GM12878 (cell line): ENCODE data around the gene KIF23. TPM values are rescaled to one million over a fixed set of nuclear protein-coding genes. Genes with fewer than 3 reads are reported as not detected.
A peak's percentile ranks its signal among the peaks of the same experiment; 100 is the strongest.

Experiments used
- ATAC-seq: fragments of 200-7000 bp; cut with Tn5 transposase; 3 replicates; pipeline ENCODE4 v1.9.1; 2020; ENCODE audit warnings: mild to moderate bottlenecking, moderate library complexity
- BruUV-seq: library from RNA; stranded (reverse); fragments of 400-500 nt; replicated peaks from 2 replicates; lab custom pipeline; 2021; lab: Mats Ljungman, UMichigan
- CTCF ChIA-PET: fragments of 300-600 bp; sonication (Branson Sonifier 250); formaldehyde crosslinking; extraction: SDS; loops from one replicate; lab custom pipeline; 2021; ENCODE audit warnings: inconsistent platforms; lab: Yijun Ruan, JAX
- POLR2A ChIA-PET: fragments of 350-600 bp; formaldehyde crosslinking; extraction: SDS; loops from one replicate; lab custom pipeline; 2021; ENCODE audit warnings: inconsistent platforms; lab: Charles Lee
- RAD21 ChIA-PET: fragments of 300-600 bp; sonication (Branson Sonifier 250); formaldehyde crosslinking; loops from one replicate; lab custom pipeline; 2023; ENCODE audit warnings: antibody characterized with exemption; ENCODE audit not compliant: unreplicated experiment; lab: Charles Lee
- SMC1A ChIA-PET: fragments of 300-600 bp; sonication (Branson Sonifier 250); formaldehyde crosslinking; loops from one replicate; lab custom pipeline; 2023; ENCODE audit not compliant: unreplicated experiment, uncharacterized antibody; lab: Charles Lee
- DNase-seq: peaks from one replicate; pipeline ENCODE4 v3.0.0-alpha.2; 2011; ENCODE audit warnings: low read depth, low spot score
- FAIRE-seq: peaks from 3 replicates; lab custom pipeline; 2011; peaks lifted over from hg19 to GRCh38; lab: Jason Lieb, UNC
- H2AFZ ChIP-seq: 2 replicates; pipeline ENCODE4 v1.6.0; 2011; ENCODE audit warnings: low read depth, low read length, control low read depth; ENCODE audit not compliant: control insufficient read depth
- H3K27ac ChIP-seq: 2 replicates; pipeline ENCODE4 v1.5.1; 2011; ENCODE audit warnings: control low read depth; ENCODE audit not compliant: control insufficient read depth, insufficient read depth
- H3K27me3 ChIP-seq, 2 experiments: replicated peaks in 1 of 2; 2 replicates each; pipeline versions ENCODE4 v1.6.0 to v1.6.1; 2011; ENCODE audit warnings: low read length in 1 of 2; ENCODE audit not compliant: control insufficient read depth in 2 of 2, insufficient read depth in 2 of 2
- H3K36me3 ChIP-seq, 2 experiments: 2 replicates each; pipeline ENCODE4 v1.5.1; 2011; ENCODE audit warnings: low read length in 1 of 2; ENCODE audit not compliant: control insufficient read depth in 2 of 2, insufficient read depth in 2 of 2
- H3K4me1 ChIP-seq: 2 replicates; pipeline ENCODE4 v1.6.1; 2011; ENCODE audit warnings: mild to moderate bottlenecking, low read length, moderate library complexity, mixed read lengths; ENCODE audit not compliant: control insufficient read depth, insufficient read depth
- H3K4me2 ChIP-seq: 2 replicates; pipeline ENCODE4 v1.6.0; 2011; ENCODE audit warnings: control low read depth; ENCODE audit not compliant: control insufficient read depth, insufficient read depth
- H3K4me3 ChIP-seq: fragments of 200-600 bp; sonication (generic); 2 replicates; pipeline ENCODE4 v1.5.1; 2016
- H3K79me2 ChIP-seq: 2 replicates; pipeline ENCODE4 v1.6.0; 2011; ENCODE audit warnings: low read length; ENCODE audit not compliant: control insufficient read depth, insufficient read depth
- H3K9ac ChIP-seq: 2 replicates; pipeline ENCODE4 v1.8.0; 2011; ENCODE audit warnings: low read length, control low read depth, mixed read lengths; ENCODE audit not compliant: control insufficient read depth, insufficient read depth
- H3K9me3 ChIP-seq: replicated peaks from 3 replicates; pipeline ENCODE4 v1.5.1; 2011; ENCODE audit warnings: mild to moderate bottlenecking, low read length; ENCODE audit not compliant: control insufficient read depth, insufficient read depth
- H4K20me1 ChIP-seq: 2 replicates; pipeline ENCODE4 v1.6.0; 2011; ENCODE audit not compliant: control insufficient read depth, insufficient read depth
- ATF3 ChIP-seq: IDR thresholded peaks from 2 replicates; pipeline ENCODE4 v1.6.1; 2011; ENCODE audit warnings: low read depth, mild to moderate bottlenecking, low read length, moderate library complexity, borderline replicate concordance; ENCODE audit errors: extremely low read depth
- BHLHE40 ChIP-seq, 2 experiments: fragments of 450-650 bp in 1 of 2; IDR thresholded peaks; 2 replicates each; pipeline ENCODE4 v1.6.1; 2011 to 2017; ENCODE audit warnings: low read depth in 2 of 2, borderline replicate concordance in 1 of 2, improper control_type of control experiment in 1 of 2, low read length in 1 of 2, mild to moderate bottlenecking in 1 of 2
- CHD1 ChIP-seq: IDR thresholded peaks from 2 replicates; pipeline ENCODE4 v1.6.1; 2012; ENCODE audit warnings: low read depth, low read length, improper control_type of control experiment
- E2F4 ChIP-seq: IDR thresholded peaks from 2 replicates; pipeline ENCODE4 v1.6.1; 2012; ENCODE audit warnings: low read depth, low read length, improper control_type of control experiment
- MEF2A ChIP-seq: IDR thresholded peaks from 2 replicates; pipeline ENCODE4 v1.6.1; 2011; ENCODE audit warnings: low read depth, mild to moderate bottlenecking, low read length, moderate library complexity; ENCODE audit not compliant: insufficient read depth
- PBX3 ChIP-seq: IDR thresholded peaks from 2 replicates; pipeline ENCODE4 v1.6.1; 2011; ENCODE audit warnings: mild to moderate bottlenecking, low read depth, low read length, moderate library complexity; ENCODE audit not compliant: insufficient replicate concordance
- POLR2A ChIP-seq: IDR thresholded peaks from 2 replicates; pipeline ENCODE4 v1.6.1; 2011; ENCODE audit warnings: low read depth, mild to moderate bottlenecking, low read length
- USF1 ChIP-seq: IDR thresholded peaks from 2 replicates; pipeline ENCODE4 v1.6.1; 2011; ENCODE audit warnings: borderline replicate concordance, low read depth, mild to moderate bottlenecking, moderate library complexity, mixed read lengths, low read length; ENCODE audit not compliant: insufficient read depth; ENCODE audit errors: extremely low read length
- WGBS: methylation state at CpG from one replicate; pipeline ENCODE4 v1.1.6; 2016; ENCODE audit warnings: low lambda C conversion rate; ENCODE audit not compliant: insufficient replicate concordance, insufficient coverage; ENCODE audit errors: missing lambda C conversion rate; 5-methylcytosine and 5-hydroxymethylcytosine counted together
- in situ Hi-C: fragments of 300-500 bp; cut with MboI; formaldehyde crosslinking; loops from 9 replicates; pipeline ENCODE4 v1.14.3; 2018; ENCODE audit warnings: mixed read lengths
- intact Hi-C: fragments of 100-400 bp; cut with micrococcal nuclease; formaldehyde crosslinking; loops from one replicate; pipeline ENCODE4 v1.14.2; 2022; ENCODE audit not compliant: unreplicated experiment
- polyA plus RNA-seq, 11 experiments: library from polyadenylated mRNA; depleted of rRNA in 4 of 11; unstranded in 6 of 11; stranded (reverse) in 5 of 11; fragments of >200 nt; fragmentation: Nextera tagmentation in 4 of 11; fragmentation: Illumina TruSeq in 1 of 11; extraction: Ambion mirVana in 4 of 11; extraction: Trizol in 1 of 11; gene quantifications; 1 replicate in 1 of 11; 2 replicates in 10 of 11; pipeline versions ENCODE4 v1.2.1 to v1.2.3, GENCODE V29; 2011 to 2016; ENCODE audit warnings: inconsistent platforms in 2 of 11, missing spikeins in 2 of 11, low read depth in 1 of 11
- total RNA-seq, 4 experiments: library from RNA; depleted of rRNA in 3 of 4; stranded (reverse); fragments of >200 nt in 3 of 4; fragmentation: Illumina TruSeq in 1 of 4; extraction: Trizol in 1 of 4; gene quantifications; 2 replicates each; pipeline versions ENCODE4 v1.2.1 to v1.2.3, GENCODE V29; 2013 to 2021

Gene KIF23
- total and polyA plus RNA-seq, 10 of the 15 experiments (the other 5 are each of a cell fraction or from before 2014, with no cell fraction given): 28.0 to 62.5 (median 46.6) TPM

GRCh38 chr15:69462030-69462492 is 47.9 kb downstream of the KIF23 start:
- Histone ChIP-seq H3K27me3 (no peaks in the 10 kb centered on the region), H3K4me3 (peak overlapping the region; percentile 62; the same call in 1 of the 2 replicates), H3K9ac (peak overlapping the region; percentile 81; the same call in 1 of the 2 replicates), H3K4me2 (peak overlapping the region; percentile 98), H4K20me1 (no peaks in the 10 kb centered on the region), H3K27ac (peak overlapping the region; percentile 76; the same call in 1 of the 2 replicates), H3K79me2 (no peaks in the 10 kb centered on the region; the same call in 1 of the 2 replicates), H3K4me1 (peaks cover 6% of the 10 kb centered on the region), H3K9me3 (no peaks in the 10 kb centered on the region), H2AFZ (peak overlapping the region; percentile 96), H3K36me3 (no peaks in the 10 kb centered on the region; a peak in 1 of 4 replicates)
- ChIA-PET CTCF (interaction anchor here (0.6 to 2.9 kb wide), 20 partner anchors 9 to 1043 kb away, joined by 3 to 53 read pairs (median 4); partner anchors contain the start of genes GLCE and RPLP1), RAD21 (interaction anchor here (0.9 to 2.2 kb wide), 2 partner anchors 9 to 13 kb away, joined by 3 to 28 read pairs; partner anchors contain the start of gene RPLP1), POLR2A (interaction anchor here (0.7 to 2.2 kb wide), 3 partner anchors 9 to 552 kb away, joined by 3 to 29 read pairs (median 3); partner anchors contain the start of gene RPLP1), SMC1A (interaction anchor here (1.3 to 2.7 kb wide), 4 partner anchors 9 to 45 kb away, joined by 3 to 13 read pairs (median 4); partner anchors contain the start of gene RPLP1)
- FAIRE-seq (no peak), ATAC-seq (no peak), DNase-seq (no peak)
- TF ChIP-seq CHD1 (no peak), POLR2A (peak; percentile 8; the same call in 1 of the 2 replicates)
- 74% methylated on average over 23 of the region's 23 CpGs for WGBS
- intact Hi-C loops (no loop called here), in situ Hi-C loops (no loop called here)
- BruUV-seq: TSS peak; percentile 82

- H3K9me3 ChIP-seq: no peaks in the 10 kb centered on the region
- CTCF ChIA-PET: interaction anchor here (0.6 to 2.9 kb wide), 31 partner anchors 9 to 1042 kb away, joined by 3 to 53 read pairs (median 4); partner anchors contain the start of genes GLCE and RPLP1
- ATAC-seq (peak; percentile 97), FAIRE-seq (peak; percentile 98), DNase-seq (peak; percentile 83)
- H3K4me3 ChIP-seq: peak overlapping the region; percentile 80
- H3K4me2 ChIP-seq: peak overlapping the region; percentile 98
- SMC1A ChIA-PET: interaction anchor here (1.1 to 2.7 kb wide), 5 partner anchors 10 to 635 kb away, joined by 3 to 13 read pairs (median 3); partner anchors contain the start of genes RPLP1 and TLE3
- H3K4me1 ChIP-seq: peaks cover 6% of the 10 kb centered on the region
- 1% methylated on average over 46 of the region's 46 CpGs for WGBS
- in situ Hi-C loops: no loop called here
- peak overlapping the region; percentile 96 for H2AFZ ChIP-seq
- no peaks in the 10 kb centered on the region for H3K79me2 ChIP-seq
- RAD21 ChIA-PET: interaction anchor here (0.9 to 2.2 kb wide), 2 partner anchors 10 to 13 kb away, joined by 3 to 28 read pairs; partner anchors contain the start of gene RPLP1
- POLR2A ChIA-PET: interaction anchor here (0.5 to 2.2 kb wide), 4 partner anchors 10 to 552 kb away, joined by 3 to 29 read pairs (median 3); partner anchors contain the start of gene RPLP1
- H3K27me3 ChIP-seq: no peaks in the 10 kb centered on the region
- no peaks in the 10 kb centered on the region for H4K20me1 ChIP-seq
- H3K27ac ChIP-seq: peak overlapping the region; percentile 76
- peak overlapping the region; percentile 81 for H3K9ac ChIP-seq
- no peaks in the 10 kb centered on the region for H3K36me3 ChIP-seq
- no TSS peak for BruUV-seq
- intact Hi-C loops: no loop called here
- TF ChIP-seq MEF2A (no peak), ATF3 (no peak), BHLHE40 (IDR thresholded peaks at IDR 0.05; ENCODE audit: borderline replicate concordance in 1 of 2, low read depth in 2 of 2, low read length in 1 of 2) (peak in 1 of 2 experiments; percentile 25; a peak in 1 of 4 replicates), PBX3 (no peak), USF1 (peak; percentile 15), E2F4 (no peak)
Observed at GRCh38 chr15:69462493-69463181, 48.5 kb downstream of the KIF23 start.
